Measurements from ENCODE around the gene CAMSAP1.

DNA sequence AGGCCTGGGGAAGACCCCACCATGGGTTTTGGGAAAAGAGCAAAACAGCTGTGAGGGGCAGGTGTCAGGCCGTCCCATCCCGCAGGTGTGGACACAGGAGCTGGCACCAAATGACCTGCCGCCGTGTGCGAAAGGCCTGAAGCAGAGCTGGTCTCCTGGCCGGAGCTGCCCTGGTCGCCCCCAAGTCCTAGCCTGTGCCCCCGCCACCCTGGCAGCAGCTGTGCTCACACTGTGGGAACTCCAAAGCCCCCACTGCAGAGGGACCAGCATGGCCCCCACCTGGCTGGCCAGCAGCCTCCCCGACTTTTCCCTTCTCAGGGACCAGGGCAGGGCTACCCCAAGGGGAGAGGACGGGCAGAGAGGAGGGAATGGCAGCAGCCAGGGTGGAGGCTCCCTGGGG lies 117.0 kb downstream of the CAMSAP1 start:
- TF ChIP-seq POLR2AphosphoS5 (IDR thresholded peaks at IDR 0.05) (no peak), POLR2A (IDR thresholded peaks at IDR 0.05) (no peak)
- TF ChIP-seq, protein P1, sequence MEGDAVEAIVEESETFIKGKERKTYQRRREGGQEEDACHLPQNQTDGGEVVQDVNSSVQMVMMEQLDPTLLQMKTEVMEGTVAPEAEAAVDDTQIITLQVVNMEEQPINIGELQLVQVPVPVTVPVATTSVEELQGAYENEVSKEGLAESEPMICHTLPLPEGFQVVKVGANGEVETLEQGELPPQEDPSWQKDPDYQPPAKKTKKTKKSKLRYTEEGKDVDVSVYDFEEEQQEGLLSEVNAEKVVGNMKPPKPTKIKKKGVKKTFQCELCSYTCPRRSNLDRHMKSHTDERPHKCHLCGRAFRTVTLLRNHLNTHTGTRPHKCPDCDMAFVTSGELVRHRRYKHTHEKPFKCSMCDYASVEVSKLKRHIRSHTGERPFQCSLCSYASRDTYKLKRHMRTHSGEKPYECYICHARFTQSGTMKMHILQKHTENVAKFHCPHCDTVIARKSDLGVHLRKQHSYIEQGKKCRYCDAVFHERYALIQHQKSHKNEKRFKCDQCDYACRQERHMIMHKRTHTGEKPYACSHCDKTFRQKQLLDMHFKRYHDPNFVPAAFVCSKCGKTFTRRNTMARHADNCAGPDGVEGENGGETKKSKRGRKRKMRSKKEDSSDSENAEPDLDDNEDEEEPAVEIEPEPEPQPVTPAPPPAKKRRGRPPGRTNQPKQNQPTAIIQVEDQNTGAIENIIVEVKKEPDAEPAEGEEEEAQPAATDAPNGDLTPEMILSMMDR (IDR thresholded peaks at IDR 0.05 in 8 of 11, conservative IDR thresholded peaks at IDR 0.05 in 3 of 11), result no peak
